HG03520 (cell line): ENCODE measurements around the gene IKZF1.

ENCODE experiments used
- ATAC-seq: cut with Tn5 transposase; IDR thresholded peaks from one replicate; pipeline ENCODE4 v1.9.1; 2021; ENCODE audit warnings: mild to moderate bottlenecking, moderate library complexity; ENCODE audit not compliant: unreplicated experiment

The IKZF1 gene

GRCh38 chr7:50307368-50308032 is 3.0 kb downstream of the IKZF1 start:
- ATAC-seq: no peak

- ATAC-seq: no peak
Observed at GRCh38 chr7:50308203-50308531, 3.7 kb downstream of the IKZF1 start.

- no peak for ATAC-seq
Observed at GRCh38 chr7:50308532-50309385, 4.2 kb downstream of the IKZF1 start.

- ATAC-seq: no peak
Observed at GRCh38 chr7:50309721-50310120, 5.2 kb downstream of the IKZF1 start.

GRCh38 chr7:50310361-50310760 is 5.8 kb downstream of the IKZF1 start:
- no peak for ATAC-seq

- no peak for ATAC-seq
Observed at GRCh38 chr7:50310956-50311355, 6.4 kb downstream of the IKZF1 start.

GRCh38 chr7:50312250-50313162 is 8.0 kb downstream of the IKZF1 start:
- no peak for ATAC-seq

- ATAC-seq: no peak
Observed at GRCh38 chr7:50314836-50315592, 10.5 kb downstream of the IKZF1 start.

- ATAC-seq: no peak
Observed at GRCh38 chr7:50315739-50316671, 11.5 kb downstream of the IKZF1 start.

GRCh38 chr7:50317221-50317678 is 12.7 kb downstream of the IKZF1 start:
- peak; percentile 66 for ATAC-seq

GRCh38 chr7:50317697-50318669 is 13.5 kb downstream of the IKZF1 start:
- no peak for ATAC-seq

- ATAC-seq: no peak
Observed at GRCh38 chr7:50321487-50322067, 17.1 kb downstream of the IKZF1 start.

GRCh38 chr7:50324113-50324512 is 19.6 kb downstream of the IKZF1 start:
- no peak for ATAC-seq

- no peak for ATAC-seq
Observed at GRCh38 chr7:50327443-50327842, 22.9 kb downstream of the IKZF1 start.

- no peak for ATAC-seq
Observed at GRCh38 chr7:50329775-50330174, 25.3 kb downstream of the IKZF1 start.

- ATAC-seq: no peak
Observed at GRCh38 chr7:50330254-50330653, 25.7 kb downstream of the IKZF1 start.

GRCh38 chr7:50330696-50331095 is 26.2 kb downstream of the IKZF1 start:
- no peak for ATAC-seq
